GM23338 (cell line): ENCODE results near the gene GMPR. TPM values are rescaled to one million over a fixed set of nuclear protein-coding genes. Genes with fewer than 3 reads are reported as not detected.

Experiments
- ATAC-seq: fragments of 200-7000 bp; cut with Tn5 transposase; 3 replicates; pipeline ENCODE4 v1.9.1; 2020
- DNase-seq: peaks from one replicate; pipeline ENCODE4 v3.0.0-alpha.2; 2015; ENCODE audit warnings: low spot score
- H2AFZ ChIP-seq: fragments of 200-600 bp; sonication (generic); 2 replicates; pipeline ENCODE4 v1.8.0; 2016; ENCODE audit warnings: antibody characterized with exemption, mild to moderate bottlenecking, moderate library complexity
- H3F3A ChIP-seq: fragments of 200-600 bp; sonication (generic); replicated peaks from 2 replicates; pipeline ENCODE4 v1.8.0; 2017; ENCODE audit warnings: antibody characterized with exemption, mixed run types, low read depth
- H3K27ac ChIP-seq: fragments of 200-600 bp; sonication (generic); 2 replicates; pipeline ENCODE4 v1.6.1; 2016; ENCODE audit warnings: low read depth
- H3K27me3 ChIP-seq: fragments of 200-600 bp; sonication (generic); 2 replicates; pipeline ENCODE4 v1.8.0; 2016; ENCODE audit warnings: mild to moderate bottlenecking, mixed run types, moderate library complexity; ENCODE audit not compliant: insufficient read depth
- H3K36me3 ChIP-seq: fragments of 200-600 bp; sonication (generic); 2 replicates; pipeline ENCODE4 v1.8.0; 2016; ENCODE audit warnings: mild to moderate bottlenecking; ENCODE audit not compliant: insufficient read depth
- H3K4me1 ChIP-seq: fragments of 200-600 bp; sonication (generic); 2 replicates; pipeline ENCODE4 v1.8.0; 2016; ENCODE audit warnings: mild to moderate bottlenecking, moderate library complexity; ENCODE audit not compliant: insufficient read depth
- H3K4me2 ChIP-seq: fragments of 200-600 bp; sonication (generic); 2 replicates; pipeline ENCODE4 v1.7.1; 2017; ENCODE audit warnings: mixed run types
- H3K4me3 ChIP-seq: fragments of 200-600 bp; sonication (generic); 2 replicates; pipeline ENCODE4 v1.6.1; 2016; ENCODE audit warnings: mixed run types
- H3K79me2 ChIP-seq: fragments of 200-600 bp; sonication (generic); replicated peaks from 2 replicates; pipeline ENCODE4 v1.8.0; 2017; ENCODE audit warnings: mild to moderate bottlenecking; ENCODE audit not compliant: insufficient read depth
- H3K9me2 ChIP-seq: fragments of 200-600 bp; sonication (generic); 2 replicates; pipeline ENCODE4 v1.8.0; 2017; ENCODE audit not compliant: insufficient read depth
- H4K20me1 ChIP-seq: fragments of 200-600 bp; sonication (generic); replicated peaks from 2 replicates; pipeline ENCODE4 v1.8.0; 2017; ENCODE audit warnings: mild to moderate bottlenecking; ENCODE audit not compliant: insufficient read depth
- H3K27ac Mint-ChIP-seq: 2 replicates; pipeline ENCODE4 v1.8.0; 2020; ENCODE audit warnings: inconsistent platforms, mild to moderate bottlenecking, moderate library complexity, mixed read lengths
- H3K27me3 Mint-ChIP-seq: 3 replicates; pipeline ENCODE4 v1.8.0; 2022; ENCODE audit warnings: low read depth, mild to moderate bottlenecking, moderate library complexity, mixed read lengths, inconsistent platforms; ENCODE audit not compliant: insufficient read depth, poor library complexity
- H3K36me3 Mint-ChIP-seq: 3 replicates; pipeline ENCODE4 v1.8.0; 2021; ENCODE audit warnings: low read depth, mild to moderate bottlenecking, inconsistent platforms, moderate library complexity, mixed read lengths
- H3K4me1 Mint-ChIP-seq: 3 replicates; pipeline ENCODE4 v1.8.0; 2020; ENCODE audit warnings: mild to moderate bottlenecking, inconsistent platforms, mixed read lengths
- H3K4me3 Mint-ChIP-seq: 3 replicates; pipeline ENCODE4 v1.8.0; 2021; ENCODE audit warnings: moderate library complexity, mild to moderate bottlenecking, inconsistent platforms, mixed read lengths
- H3K9me3 Mint-ChIP-seq: 3 replicates; pipeline ENCODE4 v1.8.0; 2020; ENCODE audit warnings: moderate library complexity, mild to moderate bottlenecking, inconsistent platforms, mixed read lengths
- CREB1 ChIP-seq: fragments of 250-450 bp; sonication (Bioruptor Pico); IDR thresholded peaks from 2 replicates; pipeline ENCODE4 v1.5.0; 2020; ENCODE audit warnings: low read depth, mild to moderate bottlenecking, moderate library complexity
- CTCF ChIP-seq, 2 experiments: fragments of 200-600 bp in 1 of 2; sonication (generic) in 1 of 2; conservative IDR thresholded peaks; 2 replicates each; pipeline versions ENCODE4 v1.5.1 to v1.6.1; 2016 to 2017; ENCODE audit warnings: antibody characterized with exemption in 2 of 2, low read depth in 2 of 2, mild to moderate bottlenecking in 2 of 2, moderate library complexity in 1 of 2
- ETS1 ChIP-seq: IDR thresholded peaks from 2 replicates; pipeline ENCODE4 v1.6.1; 2016; ENCODE audit warnings: antibody characterized with exemption
- EZH2 ChIP-seq: fragments of 200-600 bp; sonication (generic); IDR thresholded peaks from one replicate; pipeline ENCODE4 v1.8.0; 2017; ENCODE audit warnings: antibody characterized with exemption, mild to moderate bottlenecking, low read depth; ENCODE audit not compliant: unreplicated experiment
- EZH2phosphoT487 ChIP-seq: fragments of 200-600 bp; sonication (generic); IDR thresholded peaks from one replicate; pipeline ENCODE4 v1.8.1; 2018; ENCODE audit warnings: antibody characterized with exemption; ENCODE audit not compliant: unreplicated experiment
- JUNB ChIP-seq: IDR thresholded peaks from one replicate; pipeline ENCODE4 v1.6.1; 2016; ENCODE audit warnings: antibody characterized with exemption; ENCODE audit not compliant: unreplicated experiment
- NANOG ChIP-seq: IDR thresholded peaks from 2 replicates; pipeline ENCODE4 v1.6.1; 2016; ENCODE audit warnings: antibody characterized with exemption, borderline replicate concordance
- POLR2AphosphoS5 ChIP-seq: IDR thresholded peaks from 2 replicates; pipeline ENCODE4 v1.6.1; 2016; ENCODE audit warnings: antibody characterized with exemption, low read depth
- REST ChIP-seq: IDR thresholded peaks from one replicate; pipeline ENCODE4 v1.6.1; 2018; ENCODE audit warnings: antibody characterized with exemption; ENCODE audit not compliant: unreplicated experiment
- STAT1 ChIP-seq: IDR thresholded peaks from one replicate; pipeline ENCODE4 v1.6.1; 2016; ENCODE audit warnings: antibody characterized with exemption; ENCODE audit not compliant: unreplicated experiment
- ZNF331 ChIP-seq: fragments of 250-450 bp; sonication (Bioruptor Pico); IDR thresholded peaks from 2 replicates; pipeline ENCODE4 v1.5.0; 2020; ENCODE audit warnings: low read depth, mild to moderate bottlenecking, moderate library complexity
- ZNF462 ChIP-seq: fragments of 250-450 bp; sonication (Bioruptor Pico); IDR thresholded peaks from 2 replicates; pipeline ENCODE4 v1.5.0; 2020; ENCODE audit warnings: mild to moderate bottlenecking, moderate library complexity
- polyA plus RNA-seq: library from polyadenylated mRNA; unstranded; fragments of >200 nt; fragmentation: Nextera tagmentation; extraction: Ambion mirVana; gene quantifications from 2 replicates; pipeline ENCODE4 v1.2.1, GENCODE V29; 2016
- total RNA-seq: library from RNA; depleted of rRNA; stranded (reverse); fragments of >200 nt; shearing (Covaris generic); gene quantifications from 2 replicates; pipeline ENCODE4 v1.2.3, GENCODE V29; 2014

Gene GMPR
- total and polyA plus RNA-seq, 2 experiments from 2014 or later, result 0.23 to 0.35 TPM

GRCh38 chr6:16222826-16223225, 15.6 kb upstream of the GMPR start:
- ATAC-seq (no peak), DNase-seq (no peak)
- Mint-ChIP-seq H3K9me3 (peaks cover 7% of the 10 kb centered on the region; the same call in 1 of the 3 replicates), H3K27me3 (peaks cover 2% of the 10 kb centered on the region), H3K4me1 (peaks cover 3% of the 10 kb centered on the region), H3K27ac (no peak overlapping the region), H3K36me3 (no peaks in the 10 kb centered on the region), H3K4me3 (no peak overlapping the region)
- H3K4me2 ChIP-seq, result no peak overlapping the region
- no peaks in the 10 kb centered on the region for H3K27me3 ChIP-seq
- TF ChIP-seq STAT1 (no peak), EZH2 (no peak), JUNB (no peak), ETS1 (no peak), ZNF462 (CRISPR knock-in tag) (no peak), CREB1 (CRISPR knock-in tag) (no peak), NANOG (no peak), ZNF331 (CRISPR knock-in tag) (no peak), EZH2phosphoT487 (no peak), REST (no peak), CTCF (conservative IDR thresholded peaks at IDR 0.05; ENCODE audit: low read depth in 2 of 2) (no peak), POLR2AphosphoS5 (no peak)
- no peaks in the 10 kb centered on the region for H3K36me3 ChIP-seq
- no peaks in the 10 kb centered on the region for H3K9me2 ChIP-seq
- H3K4me1 ChIP-seq, result no peaks in the 10 kb centered on the region
- H3K79me2 ChIP-seq, result no peaks in the 10 kb centered on the region
- no peak overlapping the region for H3K4me3 ChIP-seq
- H4K20me1 ChIP-seq, result no peaks in the 10 kb centered on the region
- H3K27ac ChIP-seq, result no peak overlapping the region
- H3F3A ChIP-seq, result no peaks in the 10 kb centered on the region
- H2AFZ ChIP-seq, result 0 out of 2 replicates have a peak overlapping the region, but pooled peaks have one; percentile 23
